Mucosa of descending colon (tissue), 3 donors: ENCODE results near the gene GRK5. TPM values are rescaled to one million over a fixed set of nuclear protein-coding genes. Genes with fewer than 3 reads are reported as not detected.
A peak's percentile ranks its signal among the peaks of the same experiment; 100 is the strongest.
"Not testable (repeated sequence)": the region's sequence is repeated elsewhere in the genome, so short reads cannot be mapped to it uniquely, and the experiment has no call there.

Experiments
- ATAC-seq: fragments of 200-7000 bp; cut with Tn5 transposase; one replicate; pipeline ENCODE4 v1.9.1; 2020; ENCODE audit warnings: mild to moderate bottlenecking, moderate library complexity
- DNase-seq, 3 donors: peaks; one replicate each; pipeline ENCODE4 v3.0.0-alpha.2; 2020
- H3K36me3 ChIP-seq: fragments of 200-600 bp; one replicate; pipeline ENCODE4 v1.8.0; 2021; ENCODE audit warnings: low read depth, mild to moderate bottlenecking
- H3K4me1 ChIP-seq: fragments of 200-600 bp; one replicate; pipeline ENCODE4 v1.8.0; 2021; ENCODE audit warnings: low read depth, mild to moderate bottlenecking
- H3K4me3 ChIP-seq: fragments of 200-600 bp; one replicate; pipeline ENCODE4 v1.8.0; 2021; ENCODE audit warnings: mild to moderate bottlenecking
- H3K9me3 ChIP-seq: fragments of 200-600 bp; one replicate; pipeline ENCODE4 v1.8.0; 2021; ENCODE audit warnings: mild to moderate bottlenecking
- CTCF ChIP-seq: fragments of 200-600 bp; IDR thresholded peaks from one replicate; pipeline ENCODE4 v1.8.0; 2022; ENCODE audit warnings: antibody characterized with exemption, mild to moderate bottlenecking
- intact Hi-C, 2 donors: fragments of 100-400 bp; cut with DNase I in 1 of 2; cut with micrococcal nuclease in 1 of 2; formaldehyde crosslinking; loops; one replicate each; pipeline versions ENCODE4 v1.11.0 to v1.11.1; 2022; cut with DNase I, micrococcal nuclease
- total RNA-seq, 3 donors: library from RNA; stranded (reverse); fragmentation: NEBNext Ultra II Directional in 2 of 3; extraction: Animal tissue kit (Norgen Biotek cat#: 25700) in 2 of 3; gene quantifications; one replicate each; pipeline versions ENCODE4 v1.2.1 to v1.2.4, GENCODE V29; 2021 to 2023
- donor health status: DM: no; HTN: no; CAD: no; lungs with moderate emphysema.
- donor health status: DM: no; HTN: no; CAD: no.
- donor health status: DM: no; HTN: yes; CAD: no.

GRK5 gene
- total RNA-seq, 3 donors from 2014 or later: 6.6 to 27.1 (median 8.3) TPM

DNA sequence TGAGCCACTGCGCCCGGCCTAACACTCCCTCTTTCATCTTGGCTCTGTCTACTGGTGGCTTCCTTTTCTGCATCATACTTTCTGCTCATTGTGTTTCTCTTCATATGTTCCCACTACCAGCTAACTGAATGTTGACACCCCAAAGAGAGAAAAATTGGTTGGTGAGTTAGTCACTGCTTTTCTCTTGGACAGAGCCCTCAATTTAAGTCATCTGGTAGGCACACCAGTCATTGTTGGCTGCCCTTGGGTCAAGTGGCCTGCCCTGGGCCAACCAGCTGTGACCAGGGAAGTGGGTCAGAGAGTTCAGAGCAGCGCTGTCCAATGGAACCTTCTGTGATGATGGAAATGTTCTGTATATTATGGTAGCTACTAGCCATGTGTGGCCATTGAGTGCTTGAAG, 52.0 kb downstream of the GRK5 start:
- H3K4me1 ChIP-seq: no peaks in the 10 kb centered on the region
- no peak overlapping the region for H3K4me3 ChIP-seq
- H3K9me3 ChIP-seq: no peaks in the 10 kb centered on the region
- H3K36me3 ChIP-seq: no peaks in the 10 kb centered on the region
- no peak for TF ChIP-seq CTCF
- ATAC-seq: no peak
- peak in 1 of 3 donors; percentile 25 for DNase-seq
- intact Hi-C loops: no loop called here

GRCh38 chr10:119261016-119261415, 53.6 kb downstream of the GRK5 start:
- not testable (repeated sequence) for H3K36me3 ChIP-seq, H3K4me3 ChIP-seq, H3K4me1 ChIP-seq, ATAC-seq, H3K9me3 ChIP-seq
- intact Hi-C loops: loop anchor here in 1 of 2 donors (10.0 kb wide), 1 partner anchor 46 kb away; no protein-coding TSS in a partner anchor
- DNase-seq: peak in 1 of 3 donors; percentile 24

- Histone ChIP-seq H3K4me3 (no peak overlapping the region), H3K4me1 (peaks cover 4% of the 10 kb centered on the region), H3K36me3 (no peaks in the 10 kb centered on the region), H3K9me3 (no peaks in the 10 kb centered on the region)
- no peak for DNase-seq
- intact Hi-C loops: loop anchor here in 1 of 2 donors (10.0 kb wide), 1 partner anchor 49 kb away; no protein-coding TSS in a partner anchor
- no peak for TF ChIP-seq CTCF
- ATAC-seq: peak; percentile 73
Observed at GRCh38 chr10:119263951-119264617, 56.7 kb downstream of the GRK5 start.

GRCh38 chr10:119265691-119266090, 58.3 kb downstream of the GRK5 start:
- DNase-seq (no peak), ATAC-seq (no peak)
- Histone ChIP-seq H3K4me3 (no peak overlapping the region), H3K36me3 (no peaks in the 10 kb centered on the region), H3K4me1 (peaks cover 14% of the 10 kb centered on the region), H3K9me3 (no peaks in the 10 kb centered on the region)
- TF ChIP-seq CTCF: no peak
- intact Hi-C loops: loop anchor here in 1 of 2 donors (10.0 kb wide), 1 partner anchor 51 kb away; no protein-coding TSS in a partner anchor

GRCh38 chr10:119267384-119267783, 60.0 kb downstream of the GRK5 start:
- no peak overlapping the region for H3K4me3 ChIP-seq
- H3K36me3 ChIP-seq: no peaks in the 10 kb centered on the region
- no peaks in the 10 kb centered on the region for H3K9me3 ChIP-seq
- H3K4me1 ChIP-seq: peaks cover 22% of the 10 kb centered on the region
- TF ChIP-seq CTCF: no peak
- intact Hi-C loops: loop anchor here in 1 of 2 donors (10.0 kb wide), 1 partner anchor 53 kb away; no protein-coding TSS in a partner anchor
- DNase-seq (peak in 1 of 3 donors; percentile 20), ATAC-seq (no peak)

DNA sequence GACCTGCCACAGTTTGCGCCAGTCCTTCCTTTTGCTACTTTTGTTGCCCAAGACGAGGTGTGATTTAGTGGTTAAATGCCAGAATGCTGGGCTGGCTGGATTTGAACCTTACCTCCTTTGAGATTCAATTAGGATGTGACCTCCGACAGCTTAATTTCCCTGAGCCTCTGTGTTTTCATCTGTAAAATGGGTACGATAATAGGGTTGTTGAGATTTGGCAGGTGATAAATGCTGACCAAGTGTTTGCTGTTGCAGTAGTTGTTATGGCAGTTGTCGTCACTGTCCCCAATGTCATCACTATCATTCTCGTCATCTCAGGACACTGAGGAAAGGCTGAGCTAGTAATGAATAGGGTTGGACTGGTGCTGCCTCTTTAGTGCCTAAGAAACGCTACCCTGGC, 61.1 kb downstream of the GRK5 start:
- no peak for TF ChIP-seq CTCF
- Histone ChIP-seq H3K4me1 (peaks cover 28% of the 10 kb centered on the region), H3K4me3 (no peak overlapping the region), H3K36me3 (no peaks in the 10 kb centered on the region), H3K9me3 (no peaks in the 10 kb centered on the region)
- intact Hi-C loops: loop anchor here in 1 of 2 donors (10.0 kb wide), 1 partner anchor 54 kb away; no protein-coding TSS in a partner anchor
- DNase-seq: no peak
- no peak for ATAC-seq
